ENCODE data around the gene CCDC92.

GRCh38 chr12:124001343-124001742 is 28.7 kb upstream of the CCDC92 start:
- TF ChIP-seq CTCF (IDR thresholded peaks at IDR 0.05; ENCODE audit: insufficient read depth, low read depth, low read length) (no peak), EZH2 (IDR thresholded peaks at IDR 0.05; ENCODE audit: insufficient read depth, low read length) (no peak)

All from astrocyte (in vitro differentiated cells and primary cell).